Hepatocyte (in vitro differentiated cells): Measurements from ENCODE around the gene AUH. TPM values are rescaled to one million over a fixed set of nuclear protein-coding genes. Genes with fewer than 3 reads are reported as not detected.

Experiments
- DNase-seq: peaks from one replicate; pipeline ENCODE4 v3.0.0-alpha.2; 2016; ENCODE audit warnings: low spot score
- H2AFZ ChIP-seq: fragments of 200-600 bp; sonication (generic); 2 replicates; pipeline ENCODE4 v1.6.0; 2016; ENCODE audit warnings: antibody characterized with exemption, mild to moderate bottlenecking
- H3K27ac ChIP-seq: fragments of 200-600 bp; sonication (generic); 2 replicates; pipeline ENCODE4 v1.5.1; 2016; ENCODE audit warnings: mild to moderate bottlenecking
- H3K27me3 ChIP-seq: fragments of 200-600 bp; sonication (generic); 2 replicates; pipeline ENCODE4 v1.6.1; 2016
- H3K36me3 ChIP-seq: fragments of 200-600 bp; sonication (generic); replicated peaks from 2 replicates; pipeline ENCODE4 v1.5.1; 2016; ENCODE audit warnings: low read depth; ENCODE audit not compliant: insufficient read depth
- H3K4me1 ChIP-seq: fragments of 200-600 bp; sonication (generic); 2 replicates; pipeline ENCODE4 v1.5.1; 2016; ENCODE audit warnings: mild to moderate bottlenecking, moderate library complexity; ENCODE audit not compliant: insufficient read depth
- H3K4me2 ChIP-seq: fragments of 200-600 bp; sonication (generic); 2 replicates; pipeline ENCODE4 v1.6.0; 2016
- H3K4me3 ChIP-seq: fragments of 200-600 bp; sonication (generic); 2 replicates; pipeline ENCODE4 v1.5.1; 2016; ENCODE audit warnings: mild to moderate bottlenecking
- H3K79me2 ChIP-seq: fragments of 200-600 bp; sonication (generic); 2 replicates; pipeline ENCODE4 v1.6.0; 2017; ENCODE audit warnings: mild to moderate bottlenecking
- H3K9me2 ChIP-seq: fragments of 200-600 bp; sonication (generic); replicated peaks from 2 replicates; pipeline ENCODE4 v1.6.0; 2017; ENCODE audit warnings: mild to moderate bottlenecking; ENCODE audit not compliant: insufficient read depth
- H3K9me3 ChIP-seq: fragments of 200-600 bp; sonication (generic); 2 replicates; pipeline ENCODE4 v1.5.1; 2016; ENCODE audit warnings: low read depth, mild to moderate bottlenecking
- H4K20me1 ChIP-seq: fragments of 200-600 bp; sonication (generic); 2 replicates; pipeline ENCODE4 v1.6.0; 2016; ENCODE audit warnings: mild to moderate bottlenecking; ENCODE audit not compliant: insufficient read depth, poor library complexity, severe bottlenecking
- CTCF ChIP-seq: fragments of 200-600 bp; sonication (generic); IDR thresholded peaks from 2 replicates; pipeline ENCODE4 v1.5.1; 2016; ENCODE audit warnings: antibody characterized with exemption, mild to moderate bottlenecking; ENCODE audit not compliant: poor library complexity
- EZH2 ChIP-seq: fragments of 200-600 bp; sonication (generic); IDR thresholded peaks from 2 replicates; pipeline ENCODE4 v1.6.1; 2016; ENCODE audit warnings: antibody characterized with exemption, mild to moderate bottlenecking, borderline replicate concordance
- EZH2phosphoT487 ChIP-seq: fragments of 200-600 bp; sonication (generic); IDR thresholded peaks from one replicate; pipeline ENCODE4 v1.6.1; 2018; ENCODE audit warnings: antibody characterized with exemption, mild to moderate bottlenecking, low read depth, moderate library complexity; ENCODE audit not compliant: unreplicated experiment, severe bottlenecking
- WGBS: methylation state at CpG from one replicate; pipeline ENCODE4 v1.1.6; 2016; ENCODE audit warnings: low lambda C conversion rate; ENCODE audit errors: missing lambda C conversion rate; 5-methylcytosine and 5-hydroxymethylcytosine counted together
- polyA plus RNA-seq: library from polyadenylated mRNA; unstranded; fragments of >200 nt; fragmentation: Nextera tagmentation; extraction: Ambion mirVana; gene quantifications from 2 replicates; pipeline ENCODE4 v1.2.1, GENCODE V29; 2016
- total RNA-seq: library from RNA; depleted of rRNA; stranded (reverse); fragments of >200 nt; gene quantifications from 2 replicates; pipeline ENCODE4 v1.2.3, GENCODE V29; 2014

Gene AUH
- total and polyA plus RNA-seq, 2 experiments from 2014 or later = 19.5 to 25.0 TPM

- Histone ChIP-seq H2AFZ (no peak overlapping the region), H3K27ac (peak overlapping the region; percentile 100), H4K20me1 (no peaks in the 10 kb centered on the region), H3K4me3 (no peak overlapping the region), H3K9me2 (no peaks in the 10 kb centered on the region), H3K36me3 (no peaks in the 10 kb centered on the region), H3K9me3 (no peaks in the 10 kb centered on the region), H3K4me2 (peak overlapping the region; percentile 87), H3K79me2 (no peaks in the 10 kb centered on the region), H3K27me3 (no peaks in the 10 kb centered on the region), H3K4me1 (peaks cover 41% of the 10 kb centered on the region)
- no peak for DNase-seq
- 82% methylated on average over 18 of the region's 18 CpGs for WGBS
- TF ChIP-seq EZH2phosphoT487 (no peak), EZH2 (no peak), CTCF (no peak)
Observed at GRCh38 chr9:91191411-91192380, 170.0 kb downstream of the AUH start.

DNA sequence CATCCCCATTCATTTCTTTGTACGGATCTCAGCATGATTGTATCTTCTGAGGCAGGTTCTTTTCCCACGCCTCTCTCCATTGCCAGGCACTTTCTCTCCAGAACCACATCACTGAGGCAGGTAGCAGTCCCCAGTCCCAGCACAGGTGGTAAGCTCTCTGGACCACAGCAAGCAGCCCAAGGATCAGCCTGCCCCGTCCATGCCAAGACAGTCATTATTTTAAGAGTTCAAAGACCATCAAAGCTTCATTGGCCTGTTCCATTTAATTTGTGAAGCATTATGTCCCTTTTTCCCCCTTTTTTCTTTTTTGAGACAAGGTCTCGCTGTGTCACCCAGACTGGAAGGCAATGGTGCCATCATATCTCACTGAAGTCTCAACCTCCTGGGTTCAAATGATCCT, 171.7 kb downstream of the AUH start:
- TF ChIP-seq EZH2phosphoT487 (no peak), CTCF (no peak), EZH2 (no peak)
- H3K36me3 ChIP-seq = no peaks in the 10 kb centered on the region
- H3K4me1 ChIP-seq = peaks cover 28% of the 10 kb centered on the region
- H3K27ac ChIP-seq = no peak overlapping the region
- H4K20me1 ChIP-seq = no peaks in the 10 kb centered on the region
- H3K27me3 ChIP-seq = no peaks in the 10 kb centered on the region
- no peak overlapping the region for H3K4me2 ChIP-seq
- no peak overlapping the region for H3K4me3 ChIP-seq
- H3K79me2 ChIP-seq = no peaks in the 10 kb centered on the region
- no peaks in the 10 kb centered on the region for H3K9me2 ChIP-seq
- no peaks in the 10 kb centered on the region for H3K9me3 ChIP-seq
- no peak overlapping the region for H2AFZ ChIP-seq
- DNase-seq = no peak
- WGBS = 91% methylated on average over 4 of the region's 4 CpGs

- no peak overlapping the region for H2AFZ ChIP-seq
- H3K27me3 ChIP-seq = no peaks in the 10 kb centered on the region
- H3K27ac ChIP-seq = no peak overlapping the region
- no peaks in the 10 kb centered on the region for H4K20me1 ChIP-seq
- H3K4me1 ChIP-seq = peaks cover 19% of the 10 kb centered on the region
- H3K9me2 ChIP-seq = no peaks in the 10 kb centered on the region
- no peaks in the 10 kb centered on the region for H3K9me3 ChIP-seq
- 93% methylated on average over 11 of the region's 11 CpGs for WGBS
- no peaks in the 10 kb centered on the region for H3K36me3 ChIP-seq
- H3K4me2 ChIP-seq = no peak overlapping the region
- H3K79me2 ChIP-seq = no peaks in the 10 kb centered on the region
- no peak for TF ChIP-seq CTCF
- no peak for TF ChIP-seq EZH2phosphoT487
- TF ChIP-seq EZH2 = no peak
- DNase-seq = no peak
- H3K4me3 ChIP-seq = no peak overlapping the region
Observed at GRCh38 chr9:91188719-91189590, 172.8 kb downstream of the AUH start.
